GM12878 (cell line): ENCODE data around the gene ACSF3. TPM values are rescaled to one million over a fixed set of nuclear protein-coding genes. Genes with fewer than 3 reads are reported as not detected.

Experiments used
- ATAC-seq: fragments of 200-7000 bp; cut with Tn5 transposase; 3 replicates; pipeline ENCODE4 v1.9.1; 2020; ENCODE audit warnings: mild to moderate bottlenecking, moderate library complexity
- BruUV-seq: library from RNA; stranded (reverse); fragments of 400-500 nt; replicated peaks from 2 replicates; lab custom pipeline; 2021; lab: Mats Ljungman, UMichigan
- CTCF ChIA-PET: fragments of 300-600 bp; sonication (Branson Sonifier 250); formaldehyde crosslinking; extraction: SDS; loops from one replicate; lab custom pipeline; 2021; ENCODE audit warnings: inconsistent platforms; lab: Yijun Ruan, JAX
- POLR2A ChIA-PET: fragments of 350-600 bp; formaldehyde crosslinking; extraction: SDS; loops from one replicate; lab custom pipeline; 2021; ENCODE audit warnings: inconsistent platforms; lab: Charles Lee
- RAD21 ChIA-PET: fragments of 300-600 bp; sonication (Branson Sonifier 250); formaldehyde crosslinking; loops from one replicate; lab custom pipeline; 2023; ENCODE audit warnings: antibody characterized with exemption; ENCODE audit not compliant: unreplicated experiment; lab: Charles Lee
- SMC1A ChIA-PET: fragments of 300-600 bp; sonication (Branson Sonifier 250); formaldehyde crosslinking; loops from one replicate; lab custom pipeline; 2023; ENCODE audit not compliant: unreplicated experiment, uncharacterized antibody; lab: Charles Lee
- DNase-seq: peaks from one replicate; pipeline ENCODE4 v3.0.0-alpha.2; 2011; ENCODE audit warnings: low read depth, low spot score
- FAIRE-seq: peaks from 3 replicates; lab custom pipeline; 2011; peaks lifted over from hg19 to GRCh38; lab: Jason Lieb, UNC
- H2AFZ ChIP-seq: 2 replicates; pipeline ENCODE4 v1.6.0; 2011; ENCODE audit warnings: low read depth, low read length, control low read depth; ENCODE audit not compliant: control insufficient read depth
- H3K27ac ChIP-seq: 2 replicates; pipeline ENCODE4 v1.5.1; 2011; ENCODE audit warnings: control low read depth; ENCODE audit not compliant: control insufficient read depth, insufficient read depth
- H3K27me3 ChIP-seq, 2 experiments: replicated peaks in 1 of 2; 2 replicates each; pipeline versions ENCODE4 v1.6.0 to v1.6.1; 2011; ENCODE audit warnings: low read length in 1 of 2; ENCODE audit not compliant: control insufficient read depth in 2 of 2, insufficient read depth in 2 of 2
- H3K36me3 ChIP-seq, 2 experiments: 2 replicates each; pipeline ENCODE4 v1.5.1; 2011; ENCODE audit warnings: low read length in 1 of 2; ENCODE audit not compliant: control insufficient read depth in 2 of 2, insufficient read depth in 2 of 2
- H3K4me1 ChIP-seq: 2 replicates; pipeline ENCODE4 v1.6.1; 2011; ENCODE audit warnings: mild to moderate bottlenecking, low read length, moderate library complexity, mixed read lengths; ENCODE audit not compliant: control insufficient read depth, insufficient read depth
- H3K4me2 ChIP-seq: 2 replicates; pipeline ENCODE4 v1.6.0; 2011; ENCODE audit warnings: control low read depth; ENCODE audit not compliant: control insufficient read depth, insufficient read depth
- H3K4me3 ChIP-seq: fragments of 200-600 bp; sonication (generic); 2 replicates; pipeline ENCODE4 v1.5.1; 2016
- H3K79me2 ChIP-seq: 2 replicates; pipeline ENCODE4 v1.6.0; 2011; ENCODE audit warnings: low read length; ENCODE audit not compliant: control insufficient read depth, insufficient read depth
- H3K9ac ChIP-seq: 2 replicates; pipeline ENCODE4 v1.8.0; 2011; ENCODE audit warnings: low read length, control low read depth, mixed read lengths; ENCODE audit not compliant: control insufficient read depth, insufficient read depth
- H3K9me3 ChIP-seq: replicated peaks from 3 replicates; pipeline ENCODE4 v1.5.1; 2011; ENCODE audit warnings: mild to moderate bottlenecking, low read length; ENCODE audit not compliant: control insufficient read depth, insufficient read depth
- H4K20me1 ChIP-seq: 2 replicates; pipeline ENCODE4 v1.6.0; 2011; ENCODE audit not compliant: control insufficient read depth, insufficient read depth
- ASH2L ChIP-seq: fragments of 300-600, 200-600 bp; sonication (generic); IDR thresholded peaks from 2 replicates; pipeline ENCODE4 v1.6.1; 2017; ENCODE audit warnings: low read depth, mild to moderate bottlenecking, borderline replicate concordance
- BCL3 ChIP-seq: IDR thresholded peaks from 2 replicates; pipeline ENCODE4 v1.6.1; 2011; ENCODE audit warnings: borderline replicate concordance, low read depth, mild to moderate bottlenecking, moderate library complexity, low read length; ENCODE audit not compliant: insufficient read depth, poor library complexity, severe bottlenecking
- CTCF ChIP-seq, 3 experiments: IDR thresholded peaks in 2 of 3; conservative IDR thresholded peaks in 1 of 3; 2 replicates each; pipeline ENCODE4 v1.5.1; 2011; ENCODE audit warnings: low read depth in 3 of 3, low read length in 3 of 3, mild to moderate bottlenecking in 3 of 3, control low read depth in 2 of 3, moderate library complexity in 2 of 3, inconsistent platforms in 1 of 3, mixed read lengths in 1 of 3; ENCODE audit not compliant: control insufficient read depth in 2 of 3, insufficient read depth in 1 of 3; ENCODE audit errors: extremely low read depth in 1 of 3
- FOXM1 ChIP-seq: IDR thresholded peaks from 2 replicates; pipeline ENCODE4 v1.6.1; 2012; ENCODE audit warnings: low read depth, mild to moderate bottlenecking, inconsistent platforms, low read length, moderate library complexity
- NFYA ChIP-seq: IDR thresholded peaks from 2 replicates; pipeline ENCODE4 v1.6.1; 2011; ENCODE audit warnings: low read depth, mild to moderate bottlenecking, low read length, improper control_type of control experiment, borderline replicate concordance
- PKNOX1 ChIP-seq: fragments of 450-650 bp; IDR thresholded peaks from 2 replicates; pipeline ENCODE4 v1.6.1; 2016; ENCODE audit warnings: mild to moderate bottlenecking
- SIN3A ChIP-seq: IDR thresholded peaks from 2 replicates; pipeline ENCODE4 v1.6.1; 2012; ENCODE audit warnings: low read depth, low read length, improper control_type of control experiment
- SMAD5 ChIP-seq: IDR thresholded peaks from 2 replicates; pipeline ENCODE4 v1.6.1; 2016; ENCODE audit warnings: antibody characterized with exemption, low read depth
- SP1 ChIP-seq: IDR thresholded peaks from one replicate; pipeline ENCODE4 v1.6.1; 2011; ENCODE audit warnings: low read depth, low read length
- STAT1 ChIP-seq: fragments of 450-650 bp; conservative IDR thresholded peaks from 2 replicates; pipeline ENCODE4 v1.6.1; 2014; ENCODE audit warnings: antibody characterized with exemption, mild to moderate bottlenecking
- ZNF274 ChIP-seq: IDR thresholded peaks from one replicate; pipeline ENCODE4 v1.8.0; 2011; ENCODE audit not compliant: insufficient read length, insufficient read depth
- WGBS: methylation state at CpG from one replicate; pipeline ENCODE4 v1.1.6; 2016; ENCODE audit warnings: low lambda C conversion rate; ENCODE audit not compliant: insufficient replicate concordance, insufficient coverage; ENCODE audit errors: missing lambda C conversion rate; 5-methylcytosine and 5-hydroxymethylcytosine counted together
- in situ Hi-C: fragments of 300-500 bp; cut with MboI; formaldehyde crosslinking; loops from 9 replicates; pipeline ENCODE4 v1.14.3; 2018; ENCODE audit warnings: mixed read lengths
- intact Hi-C: fragments of 100-400 bp; cut with micrococcal nuclease; formaldehyde crosslinking; loops from one replicate; pipeline ENCODE4 v1.14.2; 2022; ENCODE audit not compliant: unreplicated experiment
- polyA plus RNA-seq, 11 experiments: library from polyadenylated mRNA; depleted of rRNA in 4 of 11; unstranded in 6 of 11; stranded (reverse) in 5 of 11; fragments of >200 nt; fragmentation: Nextera tagmentation in 4 of 11; fragmentation: Illumina TruSeq in 1 of 11; extraction: Ambion mirVana in 4 of 11; extraction: Trizol in 1 of 11; gene quantifications; 1 replicate in 1 of 11; 2 replicates in 10 of 11; pipeline versions ENCODE4 v1.2.1 to v1.2.3, GENCODE V29; 2011 to 2016; ENCODE audit warnings: inconsistent platforms in 2 of 11, missing spikeins in 2 of 11, low read depth in 1 of 11
- total RNA-seq, 4 experiments: library from RNA; depleted of rRNA in 3 of 4; stranded (reverse); fragments of >200 nt in 3 of 4; fragmentation: Illumina TruSeq in 1 of 4; extraction: Trizol in 1 of 4; gene quantifications; 2 replicates each; pipeline versions ENCODE4 v1.2.1 to v1.2.3, GENCODE V29; 2013 to 2021

The ACSF3 gene
- total and polyA plus RNA-seq, 10 of the 15 experiments (the other 5 are each of a cell fraction or from before 2014, with no cell fraction given): 1.0 to 44.4 (median 25.8) TPM

GRCh38 chr16:89143201-89143741, 49.6 kb downstream of the ACSF3 start:
- Histone ChIP-seq H4K20me1 (no peaks in the 10 kb centered on the region), H3K27ac (no peak overlapping the region), H3K4me3 (no peak overlapping the region), H3K79me2 (no peaks in the 10 kb centered on the region), H3K9ac (no peak overlapping the region), H3K4me2 (no peak overlapping the region), H3K27me3 (no peaks in the 10 kb centered on the region), H3K4me1 (no peaks in the 10 kb centered on the region), H2AFZ (no peak overlapping the region), H3K36me3 (peaks cover 9 to 14% of the 10 kb centered on the region in 2 experiments), H3K9me3 (no peaks in the 10 kb centered on the region; the same call in 2 of the 3 replicates)
- POLR2A ChIA-PET: no interaction called here
- no TSS peak for BruUV-seq
- in situ Hi-C loops (no loop called here), intact Hi-C loops (no loop called here)
- TF ChIP-seq BCL3 (no peak), ASH2L (no peak), NFYA (no peak), FOXM1 (no peak), SIN3A (no peak), SMAD5 (no peak), CTCF (IDR thresholded peaks at IDR 0.05 in 2 of 3, conservative IDR thresholded peaks at IDR 0.05 in 1 of 3; ENCODE audit: control insufficient read depth in 2 of 3, extremely low read depth in 1 of 3, insufficient read depth in 1 of 3, low read depth in 3 of 3, low read length in 3 of 3) (no peak), STAT1 (no peak), SP1 (no peak), PKNOX1 (no peak), ZNF274 (no peak)
- ATAC-seq: no peak
- RAD21 ChIA-PET: no interaction called here
- no peak for DNase-seq
- SMC1A ChIA-PET: no interaction called here
- 95% methylated on average over 17 of the region's 17 CpGs for WGBS
- FAIRE-seq: no peak
- CTCF ChIA-PET: no interaction called here
